Transverse colon (tissue), 4 donors: ENCODE measurements around the gene SPEG. TPM values are rescaled to one million over a fixed set of nuclear protein-coding genes. Genes with fewer than 3 reads are reported as not detected.

ENCODE experiments used
- DNase-seq: peaks from one replicate; pipeline ENCODE4 v3.0.0-alpha.2; 2019
- H3K27ac ChIP-seq, 4 donors: fragments of 200-600 bp; sonication (generic); 2 replicates each; pipeline ENCODE4 v1.5.1; 2016 to 2018; ENCODE audit warnings: inconsistent platforms in 4 of 4
- H3K27me3 ChIP-seq: fragments of 200-600 bp; sonication (generic); 2 replicates; pipeline ENCODE4 v1.5.1; 2017; ENCODE audit warnings: inconsistent platforms
- H3K36me3 ChIP-seq, 4 donors: fragments of 200-600 bp; sonication (generic); 2 replicates each; pipeline ENCODE4 v1.5.1; 2017 to 2019; ENCODE audit warnings: inconsistent platforms in 4 of 4
- H3K4me1 ChIP-seq, 4 donors: fragments of 200-600 bp; sonication (generic); 2 replicates each; pipeline ENCODE4 v1.5.1; 2017 to 2020; ENCODE audit warnings: inconsistent platforms in 4 of 4
- H3K4me3 ChIP-seq, 4 donors: fragments of 200-600 bp; sonication (generic); 1 replicate in 1 of 4; 2 replicates in 3 of 4; pipeline versions ENCODE4 v1.5.1 to v1.6.1; 2017 to 2019; ENCODE audit warnings: inconsistent platforms in 4 of 4
- H3K9me3 ChIP-seq, 2 donors: fragments of 200-600 bp; sonication (generic); 2 replicates each; pipeline ENCODE4 v1.5.1; 2017 to 2019; ENCODE audit warnings: inconsistent platforms in 2 of 2
- EP300 ChIP-seq: sonication (generic); formaldehyde crosslinking; IDR thresholded peaks from one replicate; pipeline ENCODE4 v1.6.1; 2017; ENCODE audit warnings: antibody characterized with exemption, low read depth
- POLR2A ChIP-seq: fragments of 450-650 bp; IDR thresholded peaks from one replicate; pipeline ENCODE4 v1.6.1; 2016; ENCODE audit warnings: antibody characterized with exemption, mild to moderate bottlenecking, moderate library complexity
- POLR2AphosphoS5 ChIP-seq, 3 donors: sonication (generic); formaldehyde crosslinking; IDR thresholded peaks; one replicate each; pipeline ENCODE4 v1.6.1; 2016; ENCODE audit warnings: antibody characterized with exemption in 3 of 3
- WGBS, 2 donors: methylation state at CpG; one replicate each; pipeline ENCODE4 v1.1.5; 2018; ENCODE audit warnings: low coverage in 1 of 2; 5-methylcytosine and 5-hydroxymethylcytosine counted together
- in situ Hi-C, 4 donors: fragments of 200-750 bp; cut with MboI; loops; one replicate each; pipeline versions ENCODE4 v1.15.0 to v1.15.1; 2017; ENCODE audit warnings: low sequenced_read_pairs in 3 of 4, low pct_ligation_motif_present in 1 of 4, low pct_unique_long_range_greater_than_20kb in 1 of 4
- intact Hi-C: fragments of 100-400 bp; cut with DNase I; formaldehyde crosslinking; loops from one replicate; pipeline ENCODE4 v1.15.1; 2023; ENCODE audit warnings: low total_unique reads
- total RNA-seq, 4 donors: library from RNA; depleted of rRNA; stranded (reverse); fragments of >200 nt; gene quantifications; one replicate each; pipeline ENCODE4 v1.1.0, GENCODE V29; 2016
- TF ChIP-seq, protein P1 (sequence below), 5 experiments: fragments of 200-600 bp in 3 of 5; fragments of 450-650 bp in 2 of 5; sonication (generic) in 3 of 5; IDR thresholded peaks; 1 replicate in 2 of 5; 2 replicates in 3 of 5; pipeline ENCODE4 v1.5.1; 2016 to 2017; ENCODE audit warnings: antibody characterized with exemption in 5 of 5, inconsistent platforms in 3 of 5, mild to moderate bottlenecking in 2 of 5, moderate library complexity in 1 of 5

The SPEG gene
- total RNA-seq, 4 donors from 2014 or later: 26.5 to 95.8 (median 48.5) TPM

DNA sequence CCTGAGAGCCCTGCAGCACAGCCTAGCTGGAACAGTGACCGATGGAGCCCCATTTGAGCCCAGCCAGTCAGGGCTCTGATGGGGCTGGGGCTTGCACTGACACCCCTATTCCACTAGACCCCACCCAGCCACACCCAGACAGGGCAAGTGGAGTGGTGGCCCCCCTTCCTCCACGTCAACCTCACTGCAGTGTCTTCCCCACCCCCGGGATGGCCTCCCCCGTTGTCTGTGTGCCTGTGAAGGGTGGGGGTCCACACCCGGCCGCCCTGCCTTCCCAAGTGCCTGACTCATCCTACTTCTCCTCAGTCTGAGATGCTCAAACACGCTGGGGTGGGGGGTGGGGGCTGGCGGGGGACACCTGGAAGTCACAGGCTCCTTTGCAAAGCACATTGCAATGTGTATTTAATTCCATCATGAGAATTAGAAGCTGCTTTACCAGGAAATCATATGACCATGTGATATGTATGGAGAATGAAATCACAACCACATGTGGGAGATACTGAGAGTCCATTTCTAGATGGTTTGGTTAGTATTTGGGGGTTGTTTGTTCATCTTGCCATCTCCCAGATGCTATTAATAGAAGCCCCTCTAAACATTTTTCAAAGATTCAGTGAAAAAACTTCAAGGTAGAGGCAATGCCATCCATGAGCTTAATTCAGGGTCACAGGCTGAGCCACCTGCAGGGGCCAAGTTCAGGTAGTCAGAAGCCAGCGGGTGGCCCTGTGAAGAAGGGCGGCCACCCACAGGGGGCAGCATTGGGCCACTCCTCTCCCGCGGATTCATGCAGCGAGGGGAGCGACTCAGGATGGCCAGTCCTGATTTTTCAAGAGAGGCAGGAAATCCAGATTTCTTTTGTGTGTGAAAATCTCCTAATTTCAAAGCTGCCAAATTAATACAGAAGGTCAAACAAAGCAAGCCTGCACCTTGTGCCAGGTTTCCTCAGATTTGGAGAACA lies 41.3 kb downstream of the SPEG start:
- H3K4me3 ChIP-seq: no peak overlapping the region
- intact Hi-C loops (loop anchor here (5.0 kb wide), 1 partner anchor 56 kb away; no protein-coding TSS in a partner anchor), in situ Hi-C loops (loop anchor here in 3 of 4 donors (10.0 kb wide), 1 partner anchor 49 kb away; no protein-coding TSS in a partner anchor)
- no peaks in the 10 kb centered on the region for H3K36me3 ChIP-seq
- H3K27ac ChIP-seq: peak overlapping the region in 3 of 4 donors; percentile 36 to 68 (median 36)
- H3K4me1 ChIP-seq: peaks cover 0 to 8% (median 4%) of the 10 kb centered on the region in 4 donors
- no peak for TF ChIP-seq EP300
- TF ChIP-seq, protein P1, sequence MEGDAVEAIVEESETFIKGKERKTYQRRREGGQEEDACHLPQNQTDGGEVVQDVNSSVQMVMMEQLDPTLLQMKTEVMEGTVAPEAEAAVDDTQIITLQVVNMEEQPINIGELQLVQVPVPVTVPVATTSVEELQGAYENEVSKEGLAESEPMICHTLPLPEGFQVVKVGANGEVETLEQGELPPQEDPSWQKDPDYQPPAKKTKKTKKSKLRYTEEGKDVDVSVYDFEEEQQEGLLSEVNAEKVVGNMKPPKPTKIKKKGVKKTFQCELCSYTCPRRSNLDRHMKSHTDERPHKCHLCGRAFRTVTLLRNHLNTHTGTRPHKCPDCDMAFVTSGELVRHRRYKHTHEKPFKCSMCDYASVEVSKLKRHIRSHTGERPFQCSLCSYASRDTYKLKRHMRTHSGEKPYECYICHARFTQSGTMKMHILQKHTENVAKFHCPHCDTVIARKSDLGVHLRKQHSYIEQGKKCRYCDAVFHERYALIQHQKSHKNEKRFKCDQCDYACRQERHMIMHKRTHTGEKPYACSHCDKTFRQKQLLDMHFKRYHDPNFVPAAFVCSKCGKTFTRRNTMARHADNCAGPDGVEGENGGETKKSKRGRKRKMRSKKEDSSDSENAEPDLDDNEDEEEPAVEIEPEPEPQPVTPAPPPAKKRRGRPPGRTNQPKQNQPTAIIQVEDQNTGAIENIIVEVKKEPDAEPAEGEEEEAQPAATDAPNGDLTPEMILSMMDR (IDR thresholded peaks at IDR 0.05): peak; percentile 83 to 91 (median 89)
- TF ChIP-seq POLR2AphosphoS5 (IDR thresholded peaks at IDR 0.05): peak in 1 of 3 donors; percentile 11
- no peaks in the 10 kb centered on the region for H3K9me3 ChIP-seq
- peak; percentile 78 for DNase-seq
- peaks cover 4% of the 10 kb centered on the region for H3K27me3 ChIP-seq
- 36% methylated on average over 14 of the region's 14 CpGs; no CpG with 5 or more reads in 1 of the 2 donors for WGBS, 2 donors

GRCh38 chr2:219476652-219477151 lies 42.1 kb downstream of the SPEG start:
- in situ Hi-C loops: loop anchor here in 3 of 4 donors (10.0 kb wide), 1 partner anchor 48 kb away; no protein-coding TSS in a partner anchor
- H3K36me3 ChIP-seq: no peaks in the 10 kb centered on the region
- WGBS, 2 donors: 15% methylated on average over 16 of the region's 16 CpGs; no CpG with 5 or more reads in 1 of the 2 donors

DNA sequence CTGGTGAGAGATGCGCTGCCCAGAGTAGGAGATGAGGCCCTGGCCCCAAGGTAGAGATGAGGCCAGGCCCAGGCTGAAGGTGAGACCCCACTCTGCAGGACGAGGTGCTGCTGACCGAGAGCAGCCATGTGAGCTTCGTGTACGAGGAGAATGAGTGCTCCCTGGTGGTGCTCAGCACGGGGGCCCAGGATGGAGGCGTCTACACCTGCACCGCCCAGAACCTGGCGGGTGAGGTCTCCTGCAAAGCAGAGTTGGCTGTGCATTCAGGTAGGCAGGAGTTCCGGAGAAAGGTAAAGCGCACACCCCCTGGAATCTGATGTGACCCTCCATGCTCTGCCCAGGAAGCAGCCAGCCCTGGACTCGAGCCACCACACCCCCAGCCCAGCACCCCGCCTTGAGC lies 42.5 kb downstream of the SPEG start:
- no peak overlapping the region for H3K4me3 ChIP-seq
- H3K27ac ChIP-seq: peak overlapping the region in 3 of 4 donors; percentile 14 to 68 (median 36)
- TF ChIP-seq POLR2AphosphoS5 (IDR thresholded peaks at IDR 0.05): no peak
- no peak for TF ChIP-seq EP300
- no peak for TF ChIP-seq POLR2A
- TF ChIP-seq, protein P1 (IDR thresholded peaks at IDR 0.05): no peak
- H3K36me3 ChIP-seq: no peaks in the 10 kb centered on the region
- no peak for DNase-seq
- H3K4me1 ChIP-seq: peaks cover 0 to 8% (median 4%) of the 10 kb centered on the region in 4 donors
- 94% methylated on average over 5 of the region's 13 CpGs; no CpG with 5 or more reads in 1 of the 2 donors for WGBS, 2 donors
- H3K9me3 ChIP-seq: no peaks in the 10 kb centered on the region
- H3K27me3 ChIP-seq: peaks cover 7% of the 10 kb centered on the region
- intact Hi-C loops (loop anchor here (5.0 kb wide), 1 partner anchor 55 kb away; no protein-coding TSS in a partner anchor), in situ Hi-C loops (loop anchor here in 3 of 4 donors (10.0 kb wide), 1 partner anchor 48 kb away; no protein-coding TSS in a partner anchor)

More at GRCh38 chr2:219476652-219477151, 42.1 kb downstream of the SPEG start:
- Histone ChIP-seq H3K27ac (peak overlapping the region in 3 of 4 donors; percentile 14 to 68 (median 36)), H3K27me3 (peaks cover 4% of the 10 kb centered on the region), H3K4me1 (peaks cover 0 to 8% (median 4%) of the 10 kb centered on the region in 4 donors), H3K4me3 (no peak overlapping the region), H3K9me3 (no peaks in the 10 kb centered on the region)
- intact Hi-C loops: loop anchor here (5.0 kb wide), 1 partner anchor 56 kb away; no protein-coding TSS in a partner anchor
- TF ChIP-seq POLR2A (no peak), EP300 (no peak), POLR2AphosphoS5 (IDR thresholded peaks at IDR 0.05) (no peak)
- TF ChIP-seq, protein P1 (IDR thresholded peaks at IDR 0.05): no peak
- no peak for DNase-seq
